GM12874 (cell line): ENCODE measurements around the gene EML6.

Experiments
- CTCF ChIP-seq: IDR thresholded peaks from 2 replicates; pipeline ENCODE4 v1.5.1; 2011; ENCODE audit warnings: low read depth, mild to moderate bottlenecking, control low read depth, low read length, moderate library complexity; ENCODE audit not compliant: insufficient read depth

The EML6 gene

GRCh38 chr2:54862229-54862628 is 138.8 kb downstream of the EML6 start:
- TF ChIP-seq CTCF: no peak

GRCh38 chr2:54862742-54863141 is 139.3 kb downstream of the EML6 start:
- TF ChIP-seq CTCF: no peak

GRCh38 chr2:54863660-54864059 is 140.2 kb downstream of the EML6 start:
- TF ChIP-seq CTCF: no peak

- TF ChIP-seq CTCF: no peak
Measured at GRCh38 chr2:54864096-54864495, 140.6 kb downstream of the EML6 start.

- TF ChIP-seq CTCF: no peak
Measured at GRCh38 chr2:54864727-54865126, 141.3 kb downstream of the EML6 start.

GRCh38 chr2:54866179-54866578 is 142.7 kb downstream of the EML6 start:
- TF ChIP-seq CTCF: no peak

- no peak for TF ChIP-seq CTCF
Measured at GRCh38 chr2:54866868-54867267, 143.4 kb downstream of the EML6 start.

GRCh38 chr2:54867457-54867856 is 144.0 kb downstream of the EML6 start:
- no peak for TF ChIP-seq CTCF
